Cerebellar nuclear complex (tissue), 1 donor: ENCODE results near the gene PNMA1.

Experiments used
- DNase-seq, 2 experiments: peaks; one replicate each; lab custom pipeline; 2025; lab: John Stamatoyannopoulos, UW

The PNMA1 gene

DNA sequence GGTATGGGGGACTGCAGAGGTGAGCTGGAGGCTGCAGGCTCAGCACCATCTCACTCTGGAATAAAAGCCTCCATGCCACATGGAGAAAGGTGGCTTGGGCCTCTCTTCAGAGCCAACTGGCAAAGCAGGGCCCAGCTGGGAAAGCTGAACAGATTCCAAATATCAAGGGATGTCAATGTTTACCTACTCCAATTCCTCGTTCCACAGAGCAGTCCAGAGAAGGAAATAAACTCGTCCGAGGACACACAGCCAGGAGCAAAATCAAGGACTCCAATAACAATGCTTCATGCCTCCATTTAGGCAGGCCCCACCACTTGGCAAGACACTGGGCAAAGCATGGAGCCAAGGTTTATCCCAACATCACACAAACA lies 36.3 kb upstream of the PNMA1 start:
- peak in 1 of 2 experiments; percentile 24 for DNase-seq

DNA sequence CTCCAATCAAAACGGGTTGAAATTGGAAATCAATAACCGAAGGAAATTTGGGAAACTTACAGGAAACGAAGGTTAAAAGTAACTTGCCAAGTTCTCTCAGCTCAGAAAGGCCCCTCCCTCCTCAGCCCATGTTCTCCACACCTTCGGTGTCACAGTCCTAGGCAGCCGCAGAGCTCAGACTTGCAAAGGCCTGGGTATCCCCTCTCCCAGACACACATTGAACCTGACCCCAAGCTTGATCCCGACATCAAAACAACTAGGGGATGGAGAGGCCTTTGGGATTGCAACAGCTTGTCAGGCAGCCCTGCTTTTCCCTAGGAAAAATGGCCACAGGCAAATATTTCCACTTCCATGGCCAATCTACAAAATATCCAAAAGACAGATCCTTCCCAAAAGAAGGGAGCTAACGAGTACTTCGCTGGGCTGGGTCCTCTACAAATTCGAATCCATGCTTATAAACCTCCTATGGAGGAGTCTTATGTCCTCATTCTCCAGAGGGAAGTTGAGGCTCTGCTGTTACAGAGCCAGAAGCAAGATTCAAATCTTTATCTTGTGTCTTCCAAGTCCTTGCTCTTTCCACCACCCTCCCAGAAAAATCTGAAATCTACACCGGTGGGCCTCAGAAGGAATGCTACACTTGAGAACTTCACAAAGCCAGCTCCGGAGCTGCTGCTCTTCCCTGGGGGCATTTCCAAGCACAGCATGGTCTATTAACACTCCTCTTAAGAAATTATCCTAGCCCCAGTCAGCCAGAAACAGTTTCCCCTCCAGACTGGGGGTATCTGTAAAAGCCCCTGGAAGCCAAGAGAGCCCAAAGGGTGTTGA lies 35.7 kb upstream of the PNMA1 start:
- no peak for DNase-seq

DNA sequence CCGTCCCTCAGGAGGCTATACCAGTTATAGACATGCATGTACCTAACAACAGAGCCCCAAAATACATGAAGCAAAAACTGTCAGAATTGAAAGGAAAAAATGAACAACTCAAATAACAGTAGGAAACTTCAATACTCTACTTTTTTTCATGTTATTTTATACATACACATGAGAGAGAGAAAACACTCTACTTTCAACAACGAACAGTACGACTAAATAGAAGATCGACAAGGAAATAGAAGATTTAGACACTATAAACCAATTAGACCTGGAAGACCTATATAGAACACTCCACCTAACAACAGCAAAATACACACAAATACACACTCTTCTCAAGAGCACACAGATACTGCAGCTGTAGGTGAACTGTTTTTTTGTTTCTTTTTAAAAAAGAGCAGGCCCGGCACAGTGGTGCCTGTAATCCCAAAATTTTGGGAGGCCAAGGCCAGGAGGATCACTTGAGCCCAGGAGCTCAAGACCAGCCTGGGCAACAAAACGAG lies 34.7 kb upstream of the PNMA1 start:
- no peak for DNase-seq

DNA sequence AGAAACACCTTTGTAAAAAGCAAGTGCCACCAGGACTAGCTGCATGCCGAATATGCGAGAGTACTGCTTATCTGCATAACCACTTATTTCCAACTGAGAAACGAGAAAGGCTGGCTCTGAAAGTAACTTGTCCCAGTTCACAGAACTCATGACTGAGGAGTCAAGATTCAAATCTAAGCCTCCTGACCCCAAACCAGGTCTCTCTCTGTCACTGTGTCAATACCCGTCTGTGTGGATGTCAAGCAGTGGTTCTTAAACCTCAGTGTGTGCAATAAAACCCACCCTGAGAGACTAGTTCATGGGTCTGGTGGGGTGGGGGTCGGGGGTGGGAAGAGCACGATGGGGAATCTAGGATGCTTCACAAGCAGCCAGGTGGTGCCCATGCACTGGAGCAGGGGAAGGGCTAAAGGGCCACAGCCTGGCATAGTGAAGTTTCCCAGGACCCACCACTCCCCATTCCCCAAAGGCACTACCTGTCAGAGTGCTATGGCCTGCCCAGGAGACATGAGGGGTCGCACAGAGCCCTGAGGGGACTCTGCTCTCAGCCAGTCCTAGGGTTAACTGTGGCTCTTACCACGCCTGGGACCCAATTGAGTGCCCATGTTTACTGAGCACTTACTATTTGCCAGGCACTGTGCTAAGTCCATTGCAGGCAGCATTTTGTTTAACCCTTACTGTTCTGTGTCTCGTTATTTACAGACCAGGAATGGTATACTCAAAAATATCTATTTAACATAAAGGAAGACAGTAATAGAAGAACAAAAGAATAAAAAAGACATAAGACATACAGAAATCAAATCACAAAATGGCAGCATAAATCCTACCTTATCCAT lies 33.4 kb upstream of the PNMA1 start:
- DNase-seq, result no peak

DNA sequence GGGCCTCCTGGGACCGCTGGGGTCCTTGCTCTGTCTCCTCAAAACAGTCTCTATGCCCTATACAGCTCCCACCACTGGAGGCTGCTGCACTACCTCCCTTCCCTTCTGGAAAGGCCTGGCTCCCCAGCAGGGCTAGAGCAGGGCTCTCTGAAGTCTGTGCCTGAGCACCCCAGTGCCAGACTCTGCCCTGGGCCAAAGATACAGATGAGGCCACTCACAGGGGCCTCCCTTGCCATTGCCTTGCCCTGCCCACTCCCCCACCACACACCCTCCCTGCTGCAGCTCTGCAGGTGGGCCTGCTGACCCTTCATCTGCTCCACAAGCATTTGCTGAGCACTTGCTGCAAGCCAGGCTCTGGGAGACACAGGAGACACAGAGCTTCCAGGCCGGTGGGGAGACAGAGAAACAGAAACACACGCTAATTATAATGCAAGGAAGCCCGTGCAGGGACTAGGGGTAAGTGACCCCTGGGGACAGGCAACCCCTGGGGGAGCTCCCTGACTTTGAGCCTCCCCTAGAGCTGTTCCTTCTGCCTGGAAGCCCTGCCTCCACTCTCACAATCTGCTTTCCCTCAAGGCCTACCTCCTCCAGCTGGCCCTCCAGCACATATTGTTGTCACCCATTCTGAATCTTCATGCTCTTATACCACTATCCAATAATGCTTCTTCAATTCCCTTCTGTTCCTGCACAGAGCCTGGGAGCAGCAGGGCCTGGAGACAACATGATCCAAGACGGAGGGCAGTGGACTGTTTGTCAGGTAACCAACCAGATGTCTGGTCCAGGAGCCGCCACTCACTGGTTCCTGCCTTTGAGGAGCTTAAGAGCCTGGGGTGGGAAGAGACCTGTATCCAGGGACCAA lies 32.6 kb upstream of the PNMA1 start:
- no peak for DNase-seq

DNA sequence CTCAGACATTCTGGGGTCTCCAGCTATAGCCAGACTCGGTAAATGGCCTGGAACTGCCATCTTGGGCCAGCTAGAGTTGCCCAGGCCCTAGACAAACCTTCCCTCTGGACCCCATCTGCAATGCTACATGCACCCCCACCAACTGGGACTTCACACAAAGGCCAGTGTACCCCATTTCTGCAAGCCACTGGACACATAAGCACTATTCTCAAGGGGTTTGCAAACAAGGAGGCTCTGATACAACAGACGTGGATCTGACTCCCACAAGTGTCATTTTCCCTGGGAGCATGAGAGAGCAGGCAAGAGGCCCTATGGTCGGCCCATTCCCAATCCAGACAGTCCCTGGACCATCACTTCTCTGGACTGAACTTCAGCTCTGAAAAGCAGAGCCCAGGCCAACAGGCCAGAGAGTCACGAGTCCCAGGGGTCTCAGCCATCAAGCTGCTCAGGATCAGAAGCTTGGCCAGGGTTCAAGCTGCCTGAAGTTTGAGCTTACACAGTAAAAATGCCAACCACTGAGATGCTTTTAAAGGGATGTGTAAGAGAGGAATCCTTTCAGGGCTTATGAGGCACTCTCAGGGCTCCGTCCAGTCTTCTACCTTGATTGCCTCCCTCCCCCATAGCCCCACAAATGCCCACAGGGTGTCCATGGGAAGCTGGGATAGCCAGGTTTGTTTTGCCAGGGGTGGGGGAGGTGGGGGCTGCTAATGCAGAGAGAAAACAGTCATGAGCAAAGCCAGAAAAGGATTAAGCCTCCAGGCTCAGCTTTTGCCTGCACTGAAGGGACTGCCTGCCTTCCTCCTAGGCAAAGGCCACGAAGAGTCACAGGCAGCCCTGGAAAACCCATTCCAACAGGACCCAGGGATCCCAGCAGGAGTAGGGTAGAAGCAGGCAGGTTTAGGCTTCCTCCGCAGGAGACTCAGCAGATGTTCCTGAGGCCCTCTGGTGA lies 31.7 kb upstream of the PNMA1 start:
- DNase-seq, result no peak

DNA sequence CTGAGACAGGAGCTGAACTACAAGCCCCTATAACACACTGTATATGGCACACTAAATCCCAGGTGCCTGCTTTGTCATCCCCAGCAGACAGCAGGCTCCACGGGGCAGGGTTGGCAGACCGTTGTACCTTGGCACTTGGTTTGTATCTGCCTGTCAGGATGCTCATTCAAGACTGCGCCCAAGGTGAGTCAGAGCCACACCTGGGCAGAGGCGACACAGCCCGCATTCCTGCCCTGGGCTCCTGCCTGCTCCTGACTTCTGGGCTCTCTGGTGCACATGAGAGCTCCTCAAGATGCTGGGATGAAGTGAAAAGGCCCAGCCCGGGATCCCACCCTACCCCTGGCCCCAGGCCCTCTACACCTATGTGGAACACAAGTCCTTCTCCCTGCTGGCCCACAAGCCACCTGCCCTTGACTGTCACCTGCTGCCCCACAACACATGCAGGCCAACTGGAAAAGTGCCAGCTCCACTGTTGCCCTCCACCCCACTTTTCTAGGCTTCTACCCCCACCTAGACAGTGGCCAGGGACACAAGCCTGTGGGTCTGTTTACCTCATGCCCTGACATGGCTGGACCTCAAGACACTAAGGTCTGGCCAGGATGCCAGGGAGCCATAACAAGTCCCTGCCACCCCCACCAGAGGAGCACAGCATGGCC lies 30.8 kb upstream of the PNMA1 start:
- DNase-seq, result no peak

DNA sequence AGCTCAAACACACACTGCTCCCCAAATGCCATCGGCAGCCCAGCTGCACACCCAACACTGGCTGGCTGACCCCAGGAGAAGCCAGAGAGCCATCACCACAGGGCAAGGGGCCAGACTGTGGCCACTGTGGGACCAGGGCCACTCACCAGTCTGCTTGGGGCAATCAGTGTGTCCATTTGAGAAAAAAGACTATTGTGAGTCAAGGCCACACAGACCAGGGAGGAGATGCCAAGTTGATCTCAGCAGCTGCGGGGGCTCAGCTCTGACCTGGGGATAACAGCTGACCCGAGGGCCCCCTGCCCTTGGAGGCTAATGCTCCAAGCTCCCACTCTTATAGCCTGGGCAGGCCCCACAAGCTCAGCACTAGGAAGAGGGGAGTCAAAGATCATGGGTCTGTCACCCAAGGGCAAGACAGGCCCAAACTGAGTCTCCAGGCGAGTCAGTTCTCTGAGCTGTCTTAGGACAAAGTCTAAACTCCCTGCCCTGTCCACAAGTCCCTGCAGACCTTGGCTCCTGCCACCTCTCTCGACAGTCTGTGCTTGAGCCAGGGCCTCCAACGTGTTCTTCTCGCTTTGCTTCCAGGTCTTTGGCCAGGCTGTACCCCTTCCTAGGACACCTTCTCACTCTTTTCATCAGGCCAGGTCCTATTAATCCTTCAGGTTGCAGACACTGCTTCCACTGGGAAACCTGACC lies 30.1 kb upstream of the PNMA1 start:
- DNase-seq, result no peak

DNA sequence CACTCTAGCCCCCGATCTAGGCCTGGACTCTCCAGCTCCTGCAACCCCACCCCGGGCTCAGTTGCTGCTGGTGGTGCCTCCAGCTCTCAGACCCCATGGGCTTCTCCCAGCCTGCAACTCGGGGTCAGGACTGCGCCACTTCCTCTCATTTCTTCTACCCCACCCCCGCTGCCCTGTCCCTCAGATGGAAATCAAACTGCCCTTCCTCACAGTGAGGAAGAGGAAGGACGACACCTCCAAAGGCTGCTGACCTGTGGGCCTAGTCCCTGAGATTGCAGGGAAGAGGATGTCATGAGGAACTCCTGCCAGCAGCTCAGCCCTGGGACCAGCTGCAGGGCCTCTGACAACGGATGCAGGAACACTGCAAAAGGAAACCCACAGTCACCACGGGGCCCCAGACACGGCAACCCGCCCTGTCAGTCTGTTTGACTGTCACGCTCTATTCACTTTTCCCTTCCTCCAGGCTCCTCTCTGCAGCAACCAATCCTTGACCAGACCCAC lies 29.3 kb upstream of the PNMA1 start:
- no peak for DNase-seq

DNA sequence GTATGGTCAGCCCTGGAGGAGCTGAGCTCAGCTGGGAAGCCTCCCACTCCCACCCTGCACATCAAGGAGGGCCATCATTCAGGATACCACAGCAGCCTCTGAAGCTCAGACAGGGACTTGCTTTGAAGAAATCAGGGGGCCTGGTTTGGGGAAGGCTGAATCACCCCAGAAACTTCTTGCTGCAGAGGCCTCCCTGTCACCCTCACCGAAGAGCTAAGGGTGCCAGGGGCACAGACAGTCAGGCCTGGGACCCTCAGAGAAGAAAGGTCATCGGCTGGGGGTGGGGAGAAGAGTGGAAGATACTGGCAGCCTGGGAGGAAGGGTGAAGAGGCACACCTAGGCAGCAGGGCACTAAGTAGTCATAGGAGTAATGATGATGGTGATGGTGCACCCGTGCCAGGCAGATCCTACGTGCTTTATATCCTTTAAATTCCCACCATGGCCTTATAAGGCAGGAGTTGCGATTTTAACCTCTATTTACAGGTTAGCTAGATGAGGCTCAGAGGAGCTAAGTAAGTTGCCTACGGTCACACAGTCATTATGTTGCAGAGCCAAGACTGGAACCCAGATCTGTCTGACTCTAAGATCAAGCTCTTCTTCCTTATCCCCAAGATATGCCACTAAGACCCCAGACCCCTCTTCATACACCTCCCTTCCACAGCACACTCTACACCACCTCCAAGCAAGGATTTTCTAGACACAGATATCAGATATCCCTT lies 28.5 kb upstream of the PNMA1 start:
- no peak for DNase-seq

DNA sequence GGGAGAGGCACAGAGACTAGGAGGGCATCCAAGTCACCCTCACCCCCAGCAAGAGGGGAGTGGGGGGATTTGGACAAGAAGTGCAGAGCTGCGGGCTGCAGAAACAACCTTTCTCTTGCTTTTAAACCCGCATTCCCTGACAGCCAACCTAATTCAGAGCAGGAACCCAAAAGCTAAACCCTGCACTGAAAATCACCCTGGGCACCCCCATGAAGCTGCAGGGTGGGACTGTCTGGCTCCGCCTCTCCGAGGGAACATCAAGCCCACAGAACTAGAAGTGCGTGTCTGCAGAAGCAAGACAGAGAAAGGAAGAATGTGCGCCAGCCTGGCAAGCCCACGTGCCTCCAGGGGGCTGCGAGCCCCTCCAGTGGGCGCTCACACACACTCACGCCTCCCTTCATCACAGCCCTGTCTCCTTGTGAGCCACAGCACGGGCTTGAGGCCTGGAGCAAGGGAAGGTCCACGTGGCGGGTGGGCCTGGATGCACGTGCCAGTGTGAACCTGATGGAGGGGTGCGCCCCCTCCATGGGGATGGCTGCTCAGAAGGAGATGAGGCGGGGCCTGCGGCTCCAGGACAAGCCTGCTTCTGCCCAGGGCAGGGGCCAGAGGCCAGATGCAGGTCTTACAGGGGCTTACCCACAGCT lies 27.8 kb upstream of the PNMA1 start:
- DNase-seq, result no peak

DNA sequence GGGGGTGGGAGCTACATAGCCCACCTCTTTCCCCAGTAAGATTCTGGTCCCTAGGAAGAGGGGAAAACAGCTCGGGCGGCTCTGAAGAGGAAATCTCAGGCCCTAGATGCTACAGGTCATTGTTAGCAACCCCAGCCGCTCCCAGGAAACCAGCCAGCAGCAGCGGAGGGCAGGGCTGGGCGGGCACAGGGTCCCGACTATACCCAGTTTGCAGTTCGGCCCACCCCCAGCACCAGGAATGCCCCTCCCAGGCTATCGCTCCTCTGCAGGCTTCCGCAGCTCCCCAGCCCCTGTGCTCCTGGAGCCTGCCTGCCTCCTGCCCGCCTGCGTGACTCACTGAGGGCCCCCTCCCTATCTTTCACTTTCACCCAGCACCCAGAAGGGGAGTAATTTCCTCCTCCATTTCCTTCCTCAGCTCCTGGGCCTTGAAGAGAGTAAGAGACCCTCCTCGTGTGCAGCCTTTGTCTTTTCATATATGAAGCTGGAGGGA lies 27.2 kb upstream of the PNMA1 start:
- DNase-seq, result no peak

DNA sequence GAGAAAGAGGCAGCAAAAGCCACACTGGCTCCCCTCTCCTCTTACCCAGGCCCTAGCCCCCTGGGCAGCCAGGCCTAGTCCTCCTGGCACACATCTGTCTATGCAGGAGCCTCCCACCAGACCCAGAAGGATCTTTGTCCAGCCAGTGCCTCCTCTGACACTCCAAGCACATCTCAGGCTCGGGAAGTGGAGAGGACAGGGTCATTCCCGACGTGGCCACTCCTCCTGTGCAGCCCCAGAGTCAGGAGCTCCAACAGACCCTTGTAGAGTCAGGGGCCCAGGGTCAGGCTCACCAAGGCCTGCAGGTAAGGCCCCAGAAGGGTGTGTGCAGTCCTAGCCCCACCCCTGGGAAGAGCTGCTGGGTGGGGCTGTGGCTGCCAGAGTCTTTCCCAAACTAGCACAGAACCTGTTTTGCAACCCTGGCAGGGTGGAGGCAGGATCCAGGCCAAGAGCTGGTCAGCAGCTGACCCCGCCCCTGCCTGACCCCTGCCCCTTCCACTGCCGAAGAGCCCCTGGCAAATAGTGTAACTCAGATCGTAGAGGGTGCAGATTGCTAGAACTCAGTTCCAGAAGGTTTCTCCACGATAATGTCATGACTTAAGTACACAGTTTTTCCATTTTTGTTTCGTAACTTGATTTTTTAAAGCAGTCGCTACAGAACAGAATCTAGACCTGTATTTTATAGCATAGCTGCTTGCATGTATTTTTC lies 26.6 kb upstream of the PNMA1 start:
- DNase-seq, result no peak

DNA sequence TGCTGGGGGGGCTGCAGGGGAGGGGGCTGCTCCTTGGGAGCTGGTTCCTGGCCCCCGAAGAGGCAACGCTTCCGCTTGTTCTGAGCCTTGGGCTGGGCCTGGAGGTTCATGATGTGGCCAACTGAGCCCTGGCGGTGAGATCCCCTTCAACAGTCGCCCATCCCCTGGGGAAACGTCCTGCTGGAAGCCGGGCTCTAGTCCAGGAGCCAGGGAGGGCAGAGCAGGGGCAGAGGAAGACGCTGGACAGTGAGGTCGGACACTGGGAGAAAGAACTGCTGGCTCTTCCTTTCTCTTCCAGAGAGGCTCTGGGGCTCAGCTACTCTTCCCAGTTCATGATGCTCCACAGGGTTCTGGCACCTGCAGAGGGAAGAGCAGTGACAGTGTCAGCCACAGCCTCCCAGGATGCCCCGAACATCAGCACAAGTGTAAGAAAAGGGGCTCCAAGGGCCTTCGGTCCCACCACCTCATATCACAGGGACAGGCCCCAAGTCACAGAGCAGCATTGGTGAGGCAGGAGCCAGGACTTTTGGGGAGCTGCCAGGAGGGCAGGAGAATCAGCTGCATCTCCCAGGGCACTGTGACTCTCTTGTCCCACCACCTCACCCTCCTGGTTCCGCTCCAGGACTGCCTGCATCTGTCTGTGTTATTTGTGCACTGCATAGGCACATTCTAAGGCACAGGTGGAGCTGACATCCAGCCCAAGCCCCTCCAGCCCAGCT lies 25.9 kb upstream of the PNMA1 start:
- no peak for DNase-seq

DNA sequence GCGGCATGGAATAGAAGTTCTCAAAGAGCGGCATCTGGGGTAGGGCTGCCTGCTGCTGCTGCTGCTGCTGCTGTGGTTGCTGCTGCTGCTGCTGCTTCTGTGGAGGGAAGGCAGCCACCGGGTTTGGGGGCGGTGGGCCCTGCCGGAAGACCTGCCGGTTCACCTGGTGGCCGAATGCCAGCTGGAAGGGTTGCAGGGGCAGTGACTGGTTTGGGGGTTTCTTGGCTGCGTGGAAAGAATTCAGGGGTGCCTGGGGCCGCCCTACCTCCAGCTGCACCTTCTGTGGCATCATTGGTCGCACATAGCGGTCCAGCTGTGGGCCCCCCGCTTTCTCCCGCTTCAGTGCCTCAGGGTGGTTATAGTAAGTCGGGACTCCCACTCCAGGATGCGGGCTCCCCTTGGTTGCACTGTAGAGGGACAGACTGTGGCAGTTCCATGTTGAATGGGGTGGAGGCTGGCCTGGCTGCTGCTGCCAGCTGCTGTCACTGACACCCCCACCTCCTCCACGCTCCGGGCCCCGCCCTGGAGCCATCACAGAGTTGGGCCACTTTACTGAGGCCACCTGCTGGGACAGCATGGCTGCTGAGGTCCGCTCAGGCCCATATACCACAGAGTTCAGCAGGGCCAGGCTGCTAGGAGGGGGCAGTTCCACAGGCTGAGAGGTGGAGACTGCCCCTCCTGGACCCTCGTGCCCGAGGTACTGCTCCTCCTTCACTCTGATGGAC lies 25.2 kb upstream of the PNMA1 start:
- no peak for DNase-seq

DNA sequence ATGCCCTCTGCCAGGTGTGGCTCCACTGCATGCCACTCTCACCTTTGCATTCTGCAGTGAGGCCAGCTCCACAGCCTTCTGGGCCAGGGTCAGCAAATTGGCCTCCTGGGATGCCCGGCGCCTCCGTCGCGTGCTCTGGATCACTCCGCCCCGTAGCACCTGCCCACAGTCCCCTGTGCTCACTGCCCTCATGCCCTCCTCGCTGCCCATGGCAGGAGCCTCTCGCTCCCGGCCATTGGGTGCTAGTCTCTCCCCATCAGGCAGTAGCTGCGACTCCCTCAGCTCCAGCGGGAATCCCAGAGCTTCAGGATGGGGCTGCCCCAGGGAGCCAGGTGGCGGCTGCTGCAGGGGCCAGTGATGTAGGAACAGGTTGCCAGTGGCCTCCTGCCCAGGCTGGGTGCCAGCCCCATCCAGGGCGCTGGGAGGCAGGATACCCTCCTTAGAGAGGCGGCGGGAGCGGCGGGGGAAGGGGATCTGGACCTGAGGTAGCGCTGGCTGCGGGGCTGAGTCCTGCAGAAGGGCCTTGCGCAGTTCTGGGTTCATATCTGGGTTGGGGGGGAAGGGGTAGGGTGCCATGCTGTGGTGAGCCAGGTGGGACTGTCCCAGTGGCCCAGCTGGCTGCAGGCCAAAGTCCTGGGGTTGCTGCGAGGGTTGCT lies 24.5 kb upstream of the PNMA1 start:
- no peak for DNase-seq
